GM18498 (cell line): Measurements from ENCODE around the gene TTBK1.

ENCODE experiments used
- ATAC-seq: cut with Tn5 transposase; IDR thresholded peaks from one replicate; pipeline ENCODE4 v1.9.1; 2021; ENCODE audit warnings: mild to moderate bottlenecking, moderate library complexity; ENCODE audit not compliant: unreplicated experiment

The TTBK1 gene

GRCh38 chr6:43222418-43223059 lies 20.7 kb upstream of the TTBK1 start:
- ATAC-seq = no peak

- no peak for ATAC-seq
These were observed 20.1 kb upstream of the TTBK1 start for GRCh38 chr6:43223175-43223574.

- ATAC-seq = no peak
These were observed 17.0 kb upstream of the TTBK1 start for GRCh38 chr6:43226192-43226851.

- ATAC-seq = peak; percentile 84
These were observed 14.1 kb upstream of the TTBK1 start, which contains the start of gene DNPH1 for GRCh38 chr6:43228951-43229802. TSS of gene DNPH1 (minus strand) at chr6:43229481. CDS start at chr6:43229456, 25 bp downstream.

- no peak for ATAC-seq
These were observed 13.3 kb upstream of the TTBK1 start for GRCh38 chr6:43229803-43230620.

- no peak for ATAC-seq
These were observed 12.2 kb upstream of the TTBK1 start for GRCh38 chr6:43231053-43231452.

- no peak for ATAC-seq
These were observed 11.4 kb upstream of the TTBK1 start for GRCh38 chr6:43231735-43232450.

GRCh38 chr6:43235841-43236240 lies 7.4 kb upstream of the TTBK1 start:
- no peak for ATAC-seq

- no peak for ATAC-seq
These were observed 4.2 kb upstream of the TTBK1 start for GRCh38 chr6:43239054-43239453.

- no peak for ATAC-seq
These were observed 2.3 kb upstream of the TTBK1 start for GRCh38 chr6:43240950-43241349.

- no peak for ATAC-seq
These were observed 1.8 kb upstream of the TTBK1 start for GRCh38 chr6:43241446-43241845.

GRCh38 chr6:43243664-43244321 lies 512 bp downstream of the TTBK1 start:
- ATAC-seq = no peak

- peak; percentile 36 for ATAC-seq
These were observed 3.2 kb downstream of the TTBK1 start for GRCh38 chr6:43246301-43247113.

GRCh38 chr6:43247114-43247999 lies 4.1 kb downstream of the TTBK1 start:
- ATAC-seq = peak; percentile 91

- no peak for ATAC-seq
These were observed 4.8 kb downstream of the TTBK1 start for GRCh38 chr6:43248101-43248500.

GRCh38 chr6:43248791-43249190 lies 5.5 kb downstream of the TTBK1 start:
- no peak for ATAC-seq

GRCh38 chr6:43250992-43251373 lies 7.7 kb downstream of the TTBK1 start:
- ATAC-seq = no peak

GRCh38 chr6:43253401-43253800 lies 10.1 kb downstream of the TTBK1 start:
- no peak for ATAC-seq
